Gastrocnemius medialis (tissue), 4 donors: ENCODE data around the gene CD200R1. TPM values are rescaled to one million over a fixed set of nuclear protein-coding genes. Genes with fewer than 3 reads are reported as not detected.

Experiments used
- ATAC-seq, 2 donors: fragments of 150-250 bp; one replicate each; pipeline ENCODE4 v1.9.1; 2016
- DNase-seq, 2 donors: peaks; one replicate each; pipeline ENCODE4 v3.0.0-alpha.2; 2019
- H3K27ac ChIP-seq, 4 donors: fragments of 200-600 bp; sonication (generic); 1 replicate in 1 of 4; 2 replicates in 3 of 4; pipeline ENCODE4 v1.5.1; 2016 to 2018; ENCODE audit warnings: mild to moderate bottlenecking in 2 of 4, moderate library complexity in 1 of 4
- H3K27me3 ChIP-seq, 3 donors: fragments of 200-600 bp; sonication (generic) in 2 of 3; 1 replicate in 1 of 3; 2 replicates in 2 of 3; pipeline versions ENCODE4 v1.5.1 to v1.6.0; 2016 to 2019; ENCODE audit warnings: mild to moderate bottlenecking in 1 of 3, moderate library complexity in 1 of 3
- H3K36me3 ChIP-seq, 2 donors: fragments of 200-600 bp; sonication (generic) in 1 of 2; one replicate each; pipeline ENCODE4 v1.5.1; 2017 to 2018
- H3K4me1 ChIP-seq, 2 donors: fragments of 200-600 bp; sonication (generic) in 1 of 2; one replicate each; pipeline ENCODE4 v1.5.1; 2016 to 2017; ENCODE audit warnings: mild to moderate bottlenecking in 2 of 2
- H3K4me3 ChIP-seq, 4 donors: fragments of 200-600 bp; sonication (generic) in 3 of 4; 1 replicate in 1 of 4; 2 replicates in 3 of 4; pipeline ENCODE4 v1.5.1; 2016 to 2019; ENCODE audit warnings: mild to moderate bottlenecking in 2 of 4
- H3K9me3 ChIP-seq, 3 donors: fragments of 200-600 bp; sonication (generic) in 2 of 3; 1 replicate in 1 of 3; 2 replicates in 2 of 3; pipeline ENCODE4 v1.5.1; 2016 to 2019
- POLR2A ChIP-seq, 2 donors: fragments of 450-650 bp; IDR thresholded peaks; one replicate each; pipeline ENCODE4 v1.6.1; 2017; ENCODE audit warnings: antibody characterized with exemption in 2 of 2, mild to moderate bottlenecking in 2 of 2, moderate library complexity in 2 of 2
- in situ Hi-C, 4 donors: fragments of 200-750 bp; cut with MboI; loops; one replicate each; pipeline versions ENCODE4 v1.15.0 to v1.8.0; 2017; ENCODE audit warnings: low sequenced_read_pairs in 4 of 4
- intact Hi-C: fragments of 100-400 bp; cut with DNase I; formaldehyde crosslinking; loops from one replicate; pipeline ENCODE4 v1.15.1; 2023; ENCODE audit warnings: low total_unique reads
- total RNA-seq, 4 donors: library from RNA; depleted of rRNA; stranded (reverse); fragments of >200 nt; gene quantifications; one replicate each; pipeline versions ENCODE4 v1.1.0 to v1.2.3, GENCODE V29; 2016
- TF ChIP-seq, protein P1 (sequence below), 5 experiments: fragments of 450-650 bp in 3 of 5; fragments of 200-600 bp in 2 of 5; sonication (generic) in 2 of 5; IDR thresholded peaks in 4 of 5; conservative IDR thresholded peaks in 1 of 5; 1 replicate in 4 of 5; 2 replicates in 1 of 5; pipeline ENCODE4 v1.5.1; 2016 to 2019; ENCODE audit warnings: antibody characterized with exemption in 5 of 5, mild to moderate bottlenecking in 3 of 5, moderate library complexity in 3 of 5

CD200R1 gene
- total RNA-seq, 4 donors from 2014 or later, result 0.29 to 0.46 (median 0.40) TPM; not detected in 1

DNA sequence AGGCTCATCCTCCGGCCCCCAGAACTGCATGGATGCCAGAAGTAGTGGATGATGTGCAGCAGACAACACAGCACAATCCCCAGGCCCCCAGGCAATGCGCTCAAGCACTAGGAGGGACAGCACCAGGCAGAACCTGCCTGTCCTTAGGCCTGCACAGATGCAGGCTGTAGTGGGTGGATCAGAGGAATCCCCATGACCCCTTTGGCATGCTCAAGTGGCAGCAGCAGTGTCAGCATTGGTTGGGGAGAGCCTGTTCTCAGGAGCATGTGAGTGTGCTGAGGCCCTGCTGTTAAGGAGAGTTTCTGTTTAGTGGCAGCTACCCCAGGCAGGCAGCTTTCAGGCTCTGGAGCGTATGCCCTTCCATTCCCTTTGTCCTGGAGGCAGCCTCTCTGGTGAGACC lies 103.2 kb downstream of the CD200R1 start:
- no peaks in the 10 kb centered on the region for H3K4me1 ChIP-seq
- H3K36me3 ChIP-seq, result no peaks in the 10 kb centered on the region
- H3K27me3 ChIP-seq, result no peaks in the 10 kb centered on the region
- TF ChIP-seq, protein P1, sequence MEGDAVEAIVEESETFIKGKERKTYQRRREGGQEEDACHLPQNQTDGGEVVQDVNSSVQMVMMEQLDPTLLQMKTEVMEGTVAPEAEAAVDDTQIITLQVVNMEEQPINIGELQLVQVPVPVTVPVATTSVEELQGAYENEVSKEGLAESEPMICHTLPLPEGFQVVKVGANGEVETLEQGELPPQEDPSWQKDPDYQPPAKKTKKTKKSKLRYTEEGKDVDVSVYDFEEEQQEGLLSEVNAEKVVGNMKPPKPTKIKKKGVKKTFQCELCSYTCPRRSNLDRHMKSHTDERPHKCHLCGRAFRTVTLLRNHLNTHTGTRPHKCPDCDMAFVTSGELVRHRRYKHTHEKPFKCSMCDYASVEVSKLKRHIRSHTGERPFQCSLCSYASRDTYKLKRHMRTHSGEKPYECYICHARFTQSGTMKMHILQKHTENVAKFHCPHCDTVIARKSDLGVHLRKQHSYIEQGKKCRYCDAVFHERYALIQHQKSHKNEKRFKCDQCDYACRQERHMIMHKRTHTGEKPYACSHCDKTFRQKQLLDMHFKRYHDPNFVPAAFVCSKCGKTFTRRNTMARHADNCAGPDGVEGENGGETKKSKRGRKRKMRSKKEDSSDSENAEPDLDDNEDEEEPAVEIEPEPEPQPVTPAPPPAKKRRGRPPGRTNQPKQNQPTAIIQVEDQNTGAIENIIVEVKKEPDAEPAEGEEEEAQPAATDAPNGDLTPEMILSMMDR (IDR thresholded peaks at IDR 0.05 in 4 of 5, conservative IDR thresholded peaks at IDR 0.05 in 1 of 5), result no peak
- TF ChIP-seq POLR2A (IDR thresholded peaks at IDR 0.05), result no peak
- no peak overlapping the region for H3K27ac ChIP-seq
- peaks cover 0 to 7% (median 0%) of the 10 kb centered on the region in 3 donors for H3K9me3 ChIP-seq
- in situ Hi-C loops, result no loop called here
- DNase-seq (no peak), ATAC-seq (no peak)
- intact Hi-C loops, result no loop called here
- no peak overlapping the region for H3K4me3 ChIP-seq

Other genes starting within 250 kb of the CD200R1 start
- gene CD200R1L, start 128.2 kb downstream of the CD200R1 start, total RNA-seq, result not detected
- gene GTPBP8, start 15.9 kb upstream of the CD200R1 start, total RNA-seq, result 10 to 100 TPM; 21.4 to 78.3 (median 40.7) TPM
- gene BOC, start 236.5 kb upstream of the CD200R1 start, total RNA-seq, result 1 to 10 TPM; 3.7 to 7.4 (median 4.6) TPM